ENCODE measurements around the gene CMTM1.
A peak's percentile ranks its signal among the peaks of the same experiment; 100 is the strongest.

The CMTM1 gene

DNA sequence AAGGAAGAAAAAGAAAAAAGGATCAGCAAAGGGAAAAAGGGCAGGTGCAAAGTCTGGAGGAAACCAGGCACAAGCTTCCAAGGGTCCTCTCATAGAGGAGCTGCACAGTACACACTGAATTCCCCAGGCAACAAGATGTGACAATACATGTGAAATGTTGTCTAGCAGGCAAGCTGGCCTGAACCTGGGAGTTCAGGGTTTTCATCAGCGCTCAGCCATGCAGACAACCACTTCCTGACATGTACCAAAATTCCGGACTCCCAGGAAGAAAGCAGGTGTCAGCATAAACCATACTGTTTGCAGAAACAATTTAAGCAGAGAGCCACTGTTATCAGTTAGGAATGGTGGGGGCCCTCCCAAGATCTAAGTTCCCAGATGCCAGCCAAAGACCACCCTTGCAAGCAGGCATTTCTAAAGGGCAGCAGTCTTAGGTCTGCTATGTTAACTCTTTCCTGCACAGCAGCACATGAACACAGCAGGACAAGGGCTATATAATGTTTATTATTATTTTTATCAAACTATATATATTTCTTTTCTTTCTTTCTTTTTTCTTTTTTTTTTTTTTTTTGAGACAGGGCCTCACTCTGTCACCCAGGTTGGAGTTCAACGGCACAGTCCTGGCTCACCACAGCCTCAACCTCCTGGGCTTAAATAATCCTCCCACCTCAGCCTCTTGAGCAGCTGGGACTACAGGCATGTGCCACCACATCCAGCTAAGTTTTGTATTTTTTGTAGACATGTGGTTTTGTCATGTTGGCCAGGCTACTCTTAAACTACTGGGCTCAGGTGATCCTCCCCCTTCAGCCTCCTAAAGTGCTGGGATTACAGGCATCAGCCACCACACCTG is 26.4 kb upstream of the CMTM1 start:
- DNase-seq: peak; percentile 21

DNA sequence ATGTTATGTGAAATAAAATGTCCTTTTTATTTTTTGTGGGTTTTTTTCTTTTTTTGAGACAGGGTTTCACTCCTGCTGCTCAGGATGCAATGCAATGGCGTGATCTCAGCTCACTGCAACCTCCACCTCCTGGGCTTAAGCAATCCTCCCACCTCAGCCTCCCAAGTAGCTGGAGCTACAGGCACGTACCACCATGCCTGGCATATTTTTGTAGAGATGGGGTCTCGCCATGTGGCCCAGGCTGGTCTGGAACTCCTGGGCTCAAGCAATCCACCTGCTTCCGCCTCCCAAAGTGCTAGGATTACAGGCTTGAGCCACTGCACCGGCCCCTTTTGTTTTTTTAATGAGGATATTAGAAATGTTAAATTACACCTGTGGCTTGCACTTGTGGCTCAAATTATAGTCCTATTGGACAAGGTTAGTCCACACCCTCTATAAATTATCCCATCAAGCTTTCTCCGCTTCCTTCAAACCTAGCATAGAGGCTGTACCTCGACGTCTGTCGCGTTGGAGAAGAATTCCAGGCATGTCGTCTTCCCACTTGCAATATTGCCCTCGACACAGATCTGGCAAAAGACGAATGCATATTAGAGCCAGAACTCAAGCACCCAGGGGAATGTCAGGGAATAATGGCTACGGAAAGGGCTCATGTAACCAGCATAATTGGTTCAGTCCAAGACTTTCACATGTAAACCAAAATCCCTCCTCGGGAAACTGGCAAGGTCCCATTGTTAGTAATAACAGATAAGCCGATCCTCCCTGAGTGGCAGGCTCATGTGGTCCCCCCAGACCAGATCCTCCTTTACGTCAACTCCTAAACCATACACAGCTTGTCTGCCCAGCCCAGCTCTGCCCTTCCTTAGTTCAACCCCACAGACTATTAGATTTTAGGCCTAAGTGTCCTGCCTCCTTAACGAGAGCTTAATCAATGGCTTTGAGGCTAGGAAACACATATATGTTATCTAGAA is 24.6 kb upstream of the CMTM1 start:
- DNase-seq: no peak

DNA sequence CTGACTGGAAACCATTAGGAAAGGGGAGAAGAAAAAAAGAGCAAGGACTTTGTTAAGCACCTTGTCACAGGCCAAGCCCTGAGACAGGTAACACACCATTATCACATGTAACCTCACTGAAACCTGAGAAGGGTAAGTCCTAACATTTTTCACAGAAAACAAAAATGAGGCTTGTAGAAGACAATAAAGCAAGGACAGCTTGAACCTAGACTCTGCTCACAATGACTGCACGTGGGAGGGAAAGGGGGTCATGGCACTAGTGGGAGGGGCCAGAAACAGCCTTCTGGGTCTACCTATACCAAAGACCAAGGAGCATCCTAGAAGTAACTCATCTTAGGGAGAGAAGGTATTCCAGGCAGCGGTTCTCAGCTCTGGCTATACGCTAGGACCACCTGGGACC is 23.8 kb upstream of the CMTM1 start:
- DNase-seq: no peak

DNA sequence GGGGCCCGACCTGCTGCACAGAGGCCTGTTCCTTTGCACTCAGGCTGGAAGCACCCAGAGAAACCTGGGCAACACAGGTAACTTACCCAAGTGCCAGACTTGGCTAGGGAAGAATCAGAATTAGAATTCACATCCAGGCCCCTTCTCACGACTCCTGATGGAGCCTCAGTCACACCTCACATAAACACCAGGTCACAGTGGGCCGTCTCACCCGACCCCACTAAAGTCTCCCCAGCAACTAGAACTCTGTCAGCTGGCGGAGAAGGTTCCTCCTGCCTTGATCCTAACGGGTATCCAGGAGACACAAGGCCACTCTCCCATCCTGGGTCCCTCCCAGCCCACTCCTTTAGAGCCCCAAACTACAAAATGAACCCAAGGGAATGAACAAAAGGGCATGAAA is 22.7 kb upstream of the CMTM1 start:
- no peak for DNase-seq

DNA sequence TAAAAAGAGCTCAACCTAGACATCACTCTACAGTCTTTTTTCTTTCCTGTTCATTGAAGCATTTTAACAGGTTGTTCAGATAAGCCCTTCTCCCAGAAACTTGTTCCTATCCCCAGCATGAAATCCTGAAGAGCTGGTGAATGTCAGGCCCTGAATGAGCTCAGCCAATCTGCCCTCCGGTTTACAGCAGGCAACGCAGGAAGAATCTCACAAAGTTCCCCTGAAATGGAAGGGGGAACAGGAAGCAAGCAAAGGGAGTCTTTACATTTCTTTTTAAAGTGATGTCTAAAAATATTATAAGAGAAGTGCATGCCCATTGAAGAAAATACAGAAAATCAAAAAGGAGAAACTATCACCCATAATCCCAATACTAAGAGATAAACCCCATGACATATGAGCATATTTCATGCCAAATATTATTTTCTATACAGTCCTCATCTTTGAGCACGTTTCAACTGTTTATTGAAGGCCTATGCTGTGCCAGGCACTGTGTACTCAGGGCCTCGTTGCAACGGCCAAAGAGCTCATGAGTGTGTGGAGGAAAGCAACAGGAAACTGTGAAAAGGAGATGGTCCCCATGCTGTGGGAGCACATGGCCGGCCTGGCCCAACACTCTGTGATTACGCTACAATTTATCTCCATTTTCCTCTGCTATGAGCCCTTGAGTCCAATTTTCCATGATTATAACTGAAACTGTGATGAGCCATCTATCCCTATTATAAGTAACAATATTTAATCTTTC is 22.1 kb upstream of the CMTM1 start:
- DNase-seq: no peak

DNA sequence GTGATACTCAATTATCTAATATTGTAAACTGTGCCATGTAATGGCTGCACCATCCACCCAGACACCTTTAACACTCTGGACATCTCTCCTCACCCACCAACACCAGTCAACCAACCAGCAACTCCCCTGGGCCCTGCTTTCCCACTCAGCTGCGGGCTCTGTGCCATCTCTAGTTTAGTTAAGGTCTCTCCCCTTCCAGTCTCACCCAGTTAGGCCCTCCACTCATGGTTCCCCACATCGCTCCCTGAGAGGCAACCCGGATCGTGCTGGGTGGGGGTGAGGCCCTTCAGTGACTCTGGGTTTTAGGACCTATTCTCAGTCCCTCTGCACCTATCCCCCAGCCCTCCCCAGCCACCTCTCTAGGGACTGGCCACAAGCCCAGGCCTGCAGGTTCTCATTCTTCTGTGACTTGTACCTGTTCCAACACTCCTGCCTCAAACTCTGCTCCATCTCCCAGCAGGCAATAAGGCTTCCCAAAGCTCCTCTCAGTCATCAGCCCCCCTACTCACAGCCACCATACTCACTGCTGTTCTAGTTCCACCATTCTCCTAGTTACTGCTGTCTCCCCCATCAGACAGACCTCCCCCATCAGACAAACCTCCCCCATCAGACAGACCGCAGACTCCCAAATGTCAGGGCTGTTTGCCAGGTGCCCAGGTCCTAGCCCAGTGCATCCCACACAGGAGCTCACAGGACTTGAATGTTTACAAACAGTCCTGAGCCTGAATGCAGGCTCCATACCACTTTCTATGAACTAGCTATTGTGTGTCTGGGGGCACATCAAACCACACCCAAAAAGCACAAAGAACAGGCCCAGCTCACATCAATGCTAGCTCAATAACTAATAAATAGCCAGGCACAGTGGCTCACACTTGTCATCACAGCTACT is 18.9 kb upstream of the CMTM1 start:
- DNase-seq: no peak

DNA sequence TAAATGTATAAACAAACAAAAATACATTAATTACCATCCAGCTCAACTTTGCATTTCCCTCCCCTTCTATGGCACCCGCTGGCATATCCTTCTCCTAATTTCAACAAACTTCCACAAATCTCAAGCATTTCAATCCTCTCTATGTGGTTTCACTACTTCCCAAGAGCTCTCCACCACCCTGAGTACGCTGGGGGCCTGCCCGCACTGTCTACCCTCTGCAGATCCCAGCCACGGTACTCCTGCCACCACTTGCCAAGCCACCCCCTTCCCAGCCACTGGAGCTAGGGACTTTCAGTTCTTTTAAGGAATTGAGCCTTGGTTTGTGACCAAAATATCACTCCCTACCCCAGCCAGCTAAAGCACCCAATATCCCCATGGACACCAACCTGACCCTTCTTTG is 18.2 kb upstream of the CMTM1 start:
- DNase-seq: no peak

DNA sequence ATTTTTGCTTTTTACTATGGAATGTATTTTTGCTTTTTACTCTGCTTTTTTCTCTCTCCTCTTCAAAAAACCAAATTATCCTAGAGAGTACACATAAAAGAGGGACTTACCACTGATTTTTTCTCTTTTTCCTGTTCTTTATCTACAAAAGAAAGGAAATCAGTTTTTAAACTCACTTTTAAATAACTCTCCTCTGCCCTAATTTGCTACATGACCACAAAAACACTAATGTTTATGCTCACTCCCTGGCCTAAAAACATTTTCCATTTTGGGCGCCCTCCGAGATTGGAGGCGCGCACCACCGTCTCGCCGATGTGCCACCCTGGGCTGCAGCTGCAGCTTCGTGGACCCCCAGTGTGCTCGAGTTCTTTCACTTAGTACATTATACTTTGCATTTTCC is 17.4 kb upstream of the CMTM1 start:
- no peak for DNase-seq

DNA sequence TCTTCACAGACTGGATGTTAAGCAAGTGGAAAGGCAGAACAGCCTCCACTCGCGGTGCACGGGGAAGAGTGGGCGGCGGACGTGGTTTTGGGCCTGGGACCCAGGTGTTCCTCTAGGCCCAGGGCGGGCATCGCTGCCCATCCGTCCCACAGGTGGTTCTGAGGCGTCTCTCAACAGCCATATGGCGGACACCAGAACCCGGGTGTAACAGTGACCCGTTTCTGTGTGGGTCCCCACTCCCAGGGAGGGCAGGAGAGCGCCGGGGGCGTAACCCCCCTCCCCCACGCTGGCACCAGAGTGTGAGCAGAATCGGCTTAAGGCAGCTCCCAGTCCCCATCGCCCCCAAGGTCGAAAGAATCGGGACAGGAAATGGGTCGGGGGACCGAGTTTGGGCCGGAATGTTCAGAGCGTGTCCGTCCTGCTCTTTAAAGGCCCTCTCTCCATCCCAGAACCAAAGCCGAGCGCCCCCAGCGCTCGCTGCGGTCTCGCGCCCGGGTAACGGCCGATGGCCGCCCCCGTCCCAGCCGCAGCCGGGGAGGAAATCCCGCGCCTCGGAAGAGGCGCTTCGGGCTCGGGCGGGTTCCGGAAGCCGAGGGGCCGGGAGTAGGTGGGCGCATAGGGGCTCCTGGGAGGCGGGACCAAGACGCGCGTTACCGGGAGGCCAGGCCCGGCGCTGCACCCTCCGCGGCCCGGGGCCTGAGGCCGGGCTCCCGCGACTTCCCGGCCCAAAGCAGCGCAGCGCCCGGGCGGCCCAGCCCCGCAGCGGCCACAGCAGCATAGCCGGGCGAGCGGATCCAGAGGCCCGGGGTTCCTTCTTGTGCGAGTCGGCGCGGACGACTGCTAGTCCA is 16.7 kb upstream of the CMTM1 start, which contains the start of gene TK2:
Gene TK2 (minus strand): TSS at position 839 of the 848 bp plus-strand sequence. CDS start 61 bp downstream, at position 778.
- peak; percentile 47 for DNase-seq

DNA sequence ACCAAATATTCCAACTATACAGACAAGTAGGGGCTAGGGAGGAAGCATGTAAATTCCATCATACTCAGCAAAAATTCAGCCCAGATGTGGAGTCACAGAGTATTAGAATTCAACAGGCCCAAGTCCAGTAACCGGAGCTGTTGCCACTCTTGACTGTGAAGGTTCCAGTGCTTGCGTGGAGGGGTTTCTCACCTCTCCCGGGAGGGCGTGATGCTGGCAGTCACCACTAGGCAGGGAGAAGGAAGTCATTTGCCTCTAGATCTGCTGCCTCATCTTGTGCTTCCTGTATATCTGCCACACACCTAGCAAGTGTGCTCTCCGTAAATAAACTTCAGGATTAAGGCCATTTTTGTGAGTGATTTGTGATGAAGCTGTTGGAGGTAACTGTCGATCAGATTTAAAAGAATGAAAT is 14.9 kb upstream of the CMTM1 start:
- peak; percentile 68 for DNase-seq

DNA sequence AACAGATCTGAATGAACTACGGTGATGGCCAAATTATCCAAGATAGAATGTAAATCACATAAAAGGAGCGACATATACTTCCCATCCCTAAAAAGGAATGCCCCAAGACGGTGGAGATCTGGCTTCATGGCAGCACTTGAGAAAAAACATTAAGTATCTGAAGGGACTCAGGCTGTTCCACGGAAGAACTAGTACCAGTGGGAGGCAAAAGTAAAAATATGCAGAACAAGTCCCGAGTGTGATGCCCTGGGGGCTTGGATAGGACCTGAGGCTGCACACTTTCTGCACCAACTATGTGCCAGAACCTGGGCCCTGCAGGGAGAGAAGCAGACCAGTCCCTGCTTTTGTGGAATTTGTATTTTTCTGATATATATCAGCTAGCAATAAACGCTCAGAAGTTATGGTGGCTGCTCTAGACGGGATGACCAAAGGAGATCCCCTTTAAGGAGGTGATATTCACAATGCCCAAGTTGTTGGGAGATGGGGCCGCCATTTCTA is 14.4 kb upstream of the CMTM1 start:
- no peak for DNase-seq

DNA sequence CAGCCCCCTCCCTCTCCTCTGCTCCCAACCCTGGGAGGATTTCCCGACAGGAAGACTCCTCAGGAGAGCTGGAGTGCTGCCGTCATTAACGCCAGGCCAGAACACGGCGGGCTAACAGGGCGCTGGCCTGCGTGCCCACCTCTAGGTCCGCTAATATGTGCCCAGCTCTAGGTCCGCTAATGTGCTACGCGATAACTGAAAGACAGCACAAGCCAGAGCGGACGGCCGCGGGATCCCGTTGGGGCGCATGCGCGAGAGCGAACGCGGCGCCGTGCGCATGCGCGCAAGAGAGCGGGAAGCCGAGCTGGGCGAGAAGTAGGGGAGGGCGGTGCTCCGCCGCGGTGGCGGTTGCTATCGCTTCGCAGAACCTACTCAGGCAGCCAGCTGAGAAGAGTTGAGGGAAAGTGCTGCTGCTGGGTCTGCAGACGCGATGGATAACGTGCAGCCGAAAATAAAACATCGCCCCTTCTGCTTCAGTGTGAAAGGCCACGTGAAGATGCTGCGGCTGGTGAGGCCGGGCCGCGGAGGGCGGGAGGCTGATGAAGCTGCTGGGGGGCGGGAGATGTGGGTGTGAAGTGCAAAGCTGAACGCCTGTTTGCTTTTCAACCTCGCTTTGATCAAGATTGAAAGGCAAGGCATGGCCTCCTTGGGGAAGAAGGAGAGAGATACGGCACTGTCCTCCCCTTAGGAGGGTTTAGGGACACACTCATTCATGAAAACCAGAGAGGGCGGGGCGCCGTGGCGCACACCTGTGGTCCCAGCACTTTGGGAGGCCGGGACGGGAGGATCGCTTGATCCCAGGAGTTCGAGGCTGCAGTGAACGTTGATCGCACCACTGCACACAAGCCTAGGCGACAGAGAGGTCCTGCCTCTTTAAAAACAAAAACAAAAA is 13.7 kb upstream of the CMTM1 start, which contains the start of gene CKLF:
Gene CKLF (plus strand): TSS at position 291 of the 892 bp plus-strand sequence. CDS start 140 bp downstream, at position 431.
- DNase-seq: peak; percentile 94

DNA sequence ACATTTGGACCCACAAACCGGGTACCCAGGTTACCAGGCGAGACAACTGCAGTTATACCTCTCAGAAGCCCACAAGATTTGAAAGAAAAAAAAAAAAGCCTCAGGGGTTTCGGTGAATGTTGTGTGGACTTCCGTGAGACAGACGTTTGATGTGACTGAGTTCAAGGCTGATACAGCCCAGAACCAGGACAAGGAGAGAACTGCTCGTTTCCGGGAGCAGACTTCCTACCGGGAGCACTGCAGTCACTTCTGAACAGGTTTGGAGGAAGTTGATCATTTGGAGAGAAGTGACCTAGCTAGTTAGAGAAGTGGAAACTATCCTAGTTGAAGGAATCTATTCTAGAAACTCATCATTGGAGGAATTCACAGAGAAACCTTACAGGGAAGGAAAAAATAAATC is 13.0 kb upstream of the CMTM1 start:
- peak; percentile 19 for DNase-seq

DNA sequence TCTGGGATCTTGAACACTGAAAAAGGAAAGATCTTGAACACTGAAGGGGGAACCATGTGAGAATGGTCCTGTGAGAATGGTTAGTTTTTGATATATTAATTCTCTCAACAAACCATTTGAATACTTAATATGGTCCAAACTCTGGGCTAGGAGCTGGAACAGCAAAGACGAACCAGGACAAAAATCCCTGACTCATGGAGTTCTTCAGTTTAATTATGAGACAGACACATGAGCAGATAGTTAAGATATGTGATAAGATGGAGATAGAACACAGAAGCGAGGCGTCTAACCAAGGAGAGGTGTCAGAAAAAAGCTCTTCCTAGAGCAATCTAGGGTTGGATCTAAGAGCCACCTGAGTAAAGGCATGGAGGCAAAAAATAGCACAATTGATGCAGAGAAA is 12.2 kb upstream of the CMTM1 start:
- no peak for DNase-seq

DNA sequence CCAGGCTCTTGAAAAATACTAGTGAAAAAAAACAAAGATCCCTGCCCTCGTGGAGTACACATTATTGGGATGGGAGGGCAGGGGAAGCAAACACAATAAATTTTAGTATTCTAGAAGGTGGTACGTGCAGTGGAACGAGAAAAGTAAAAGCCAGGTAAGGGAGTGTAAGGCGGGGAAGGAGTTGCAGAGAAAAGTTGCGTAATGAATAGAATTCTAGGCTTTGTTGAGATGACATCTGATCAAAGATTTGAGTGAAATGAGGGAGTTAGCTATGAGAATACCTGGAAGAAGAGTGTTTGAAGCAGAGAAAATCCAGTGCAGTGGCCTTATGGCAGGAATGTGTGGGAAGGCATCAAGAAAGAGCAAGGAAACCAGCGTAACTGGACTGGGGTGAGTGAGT is 11.7 kb upstream of the CMTM1 start:
- DNase-seq: no peak

DNA sequence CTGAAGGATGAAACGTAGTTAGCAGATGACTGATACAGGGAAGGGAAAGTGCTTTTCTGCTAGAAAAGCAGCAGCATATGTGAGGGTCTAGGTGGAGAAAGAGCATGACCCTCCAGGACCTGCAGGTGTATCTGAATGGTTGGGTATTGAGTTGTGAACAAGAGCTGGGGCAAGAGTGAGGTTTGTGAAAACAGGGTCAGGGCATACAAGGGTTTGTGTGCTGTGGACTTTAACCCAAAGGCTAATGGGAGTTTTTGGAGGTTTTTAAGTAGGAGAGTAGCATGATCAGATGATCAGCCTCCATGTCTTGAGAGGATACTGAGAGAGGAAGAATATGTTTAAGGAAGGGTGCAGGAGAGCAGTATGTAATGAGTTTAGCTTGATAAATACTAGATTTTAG is 6.1 kb upstream of the CMTM1 start:
- no peak for DNase-seq

DNA sequence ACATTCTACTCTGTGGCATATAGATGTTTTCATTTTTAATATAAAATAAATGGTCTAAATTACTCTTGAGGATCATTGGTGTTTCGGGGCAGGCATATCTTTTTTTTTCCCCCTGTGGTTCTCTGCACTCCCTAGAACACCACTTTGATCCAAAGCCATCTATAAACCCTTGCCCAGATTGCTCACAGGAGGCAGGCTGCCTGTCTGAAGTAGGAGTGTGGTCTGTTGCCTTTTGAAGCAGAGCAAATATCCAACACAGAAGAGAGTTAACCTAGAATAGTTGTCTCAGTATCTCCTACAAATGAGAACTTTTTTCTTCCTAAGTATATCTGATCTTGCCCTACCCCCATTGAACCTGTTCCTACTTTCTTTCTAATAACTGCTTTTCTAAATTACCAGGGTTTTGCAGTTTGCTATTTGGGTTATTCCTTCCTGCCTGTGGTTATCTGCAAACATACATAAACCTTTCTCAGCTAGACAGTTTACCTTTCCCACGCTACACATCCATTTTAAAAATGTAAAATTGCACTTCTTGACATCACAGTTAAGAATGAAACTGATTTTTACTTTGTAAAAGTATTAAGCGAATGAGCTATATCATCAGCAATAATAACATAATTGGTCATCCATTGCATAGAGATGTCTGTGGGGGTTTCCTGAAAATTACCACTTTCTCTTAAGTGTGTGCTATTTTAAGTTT is 4.7 kb upstream of the CMTM1 start:
- DNase-seq: no peak

DNA sequence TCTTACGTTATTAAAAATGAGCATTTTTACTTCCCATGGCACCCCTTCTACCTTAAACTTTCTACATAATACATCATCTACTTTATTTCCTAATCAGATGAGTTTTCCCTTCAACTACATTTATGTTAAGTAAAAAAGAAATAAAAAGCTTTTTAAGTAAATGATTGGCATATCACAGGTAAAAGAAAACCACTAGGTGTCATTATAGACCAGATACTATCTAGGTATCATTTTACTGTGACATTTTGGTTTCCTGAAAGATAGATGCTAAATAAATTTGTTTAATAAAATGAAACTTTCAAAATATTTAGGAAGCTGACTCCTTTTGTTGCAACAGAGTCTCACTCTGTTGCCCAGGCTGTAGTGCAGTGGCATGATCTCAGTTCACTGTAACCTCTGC is 3.8 kb upstream of the CMTM1 start:
- no peak for DNase-seq

DNA sequence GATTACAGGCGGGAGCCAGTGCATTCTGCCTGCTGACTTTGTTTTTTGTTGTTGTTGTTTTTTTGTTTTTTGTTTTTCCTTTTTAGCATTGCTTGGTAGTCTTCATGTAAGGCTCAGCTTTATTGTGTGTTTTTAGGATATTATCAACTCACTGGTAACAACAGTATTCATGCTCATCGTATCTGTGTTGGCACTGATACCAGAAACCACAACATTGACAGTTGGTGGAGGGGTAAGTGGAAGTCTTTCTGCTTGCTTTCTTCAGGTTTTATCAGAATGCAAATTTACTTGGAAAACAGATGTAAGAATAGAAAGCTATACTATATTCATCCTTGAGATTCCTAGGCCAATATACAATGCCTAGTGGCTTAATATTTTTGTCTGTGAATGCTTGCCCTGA is 3.3 kb upstream of the CMTM1 start:
- no peak for DNase-seq

Measured in CD4-positive, alpha-beta T cell treated with Interleukin-15 for 1 hour (primary cell).